HG03378 (cell line): ENCODE data around the gene TBC1D3G.
"Not testable (repeated sequence)": the region's sequence is repeated elsewhere in the genome, so short reads cannot be mapped to it uniquely, and the experiment has no call there.

Experiments used
- ATAC-seq: cut with Tn5 transposase; IDR thresholded peaks from one replicate; pipeline ENCODE4 v1.9.1; 2021; ENCODE audit warnings: mild to moderate bottlenecking, moderate library complexity; ENCODE audit not compliant: unreplicated experiment

Gene TBC1D3G

GRCh38 chr17:36323584-36323983, at the start of gene TBC1D3G:
Gene TBC1D3G (plus strand): TSS chr17:36323884. CDS start chr17:36325412, 1,528 bp downstream.
- ATAC-seq = not testable (repeated sequence)

DNA sequence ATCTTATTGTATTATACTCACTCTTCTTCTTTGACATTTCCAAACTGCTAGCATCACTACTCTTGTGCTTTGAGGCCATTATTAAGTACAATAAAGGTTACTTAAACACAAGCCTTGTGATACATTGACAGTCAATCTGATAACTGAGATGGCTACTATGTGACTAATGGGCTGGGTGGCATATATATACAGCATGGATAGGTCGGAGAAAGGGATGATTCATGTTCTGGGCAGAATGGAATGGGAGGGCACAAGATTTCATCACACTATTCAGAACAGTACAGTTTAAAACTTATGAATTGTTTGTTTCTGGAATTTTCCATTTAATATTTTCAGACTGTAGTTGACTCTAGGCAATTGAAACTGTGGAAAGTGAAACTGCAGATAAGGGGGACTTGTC, 40.4 kb upstream of the TBC1D3G start:
- ATAC-seq = not testable (repeated sequence)

GRCh38 chr17:36284219-36284618, 39.5 kb upstream of the TBC1D3G start:
- not testable (repeated sequence) for ATAC-seq

DNA sequence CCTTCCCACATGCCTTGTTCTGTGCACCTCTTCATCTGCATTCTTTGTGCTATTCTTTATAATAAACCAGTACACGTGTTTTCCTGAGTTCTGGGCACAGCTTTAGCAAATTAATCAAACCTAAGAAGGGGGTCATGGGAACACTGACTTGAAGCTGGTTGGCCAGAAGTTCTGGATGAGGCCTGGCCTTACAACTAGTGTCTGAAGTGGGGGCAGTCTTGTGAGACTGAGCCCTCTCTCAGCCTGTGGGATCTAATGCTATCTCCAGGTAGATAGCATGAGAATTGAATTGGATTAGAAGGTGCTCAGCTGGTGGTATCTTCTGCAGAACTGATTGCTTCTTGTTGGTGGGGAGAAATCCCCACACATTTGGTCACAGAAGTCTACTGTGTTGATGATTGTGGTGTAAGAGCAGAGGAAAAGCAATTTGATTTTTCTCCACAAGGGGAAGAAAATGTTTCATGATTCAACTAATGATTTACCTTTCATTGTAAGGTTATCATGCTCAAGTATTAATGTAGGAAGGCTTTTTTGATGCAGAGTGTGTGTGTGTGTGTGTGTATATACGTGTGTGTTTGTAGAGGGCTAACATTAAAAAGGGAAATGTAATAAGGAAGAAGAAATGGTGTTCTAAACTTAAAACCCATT, 33.6 kb upstream of the TBC1D3G start:
- not testable (repeated sequence) for ATAC-seq

GRCh38 chr17:36295161-36295560, 28.5 kb upstream of the TBC1D3G start:
- not testable (repeated sequence) for ATAC-seq

GRCh38 chr17:36315736-36316135, 7.9 kb upstream of the TBC1D3G start:
- not testable (repeated sequence) for ATAC-seq

DNA sequence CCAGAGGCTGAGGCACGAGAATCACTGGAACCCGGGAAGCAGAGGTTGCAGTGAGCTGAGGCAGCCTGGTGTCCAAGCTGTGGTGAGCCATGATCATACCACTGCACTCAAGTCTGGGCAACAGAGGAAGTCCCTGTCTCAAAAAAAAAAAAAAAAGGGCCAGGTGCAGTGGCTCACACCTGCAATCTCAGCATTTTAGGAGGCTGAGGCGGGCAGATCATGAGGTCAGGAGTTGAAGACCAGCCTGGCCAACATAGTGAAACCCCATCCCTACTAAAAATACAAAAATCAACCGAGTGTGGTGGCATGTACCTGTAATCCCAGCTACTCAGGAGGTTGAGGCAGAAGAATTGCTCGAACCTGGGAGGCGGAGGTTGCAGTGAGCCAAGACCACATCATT, 38.8 kb downstream of the TBC1D3G start:
- not testable (repeated sequence) for ATAC-seq

DNA sequence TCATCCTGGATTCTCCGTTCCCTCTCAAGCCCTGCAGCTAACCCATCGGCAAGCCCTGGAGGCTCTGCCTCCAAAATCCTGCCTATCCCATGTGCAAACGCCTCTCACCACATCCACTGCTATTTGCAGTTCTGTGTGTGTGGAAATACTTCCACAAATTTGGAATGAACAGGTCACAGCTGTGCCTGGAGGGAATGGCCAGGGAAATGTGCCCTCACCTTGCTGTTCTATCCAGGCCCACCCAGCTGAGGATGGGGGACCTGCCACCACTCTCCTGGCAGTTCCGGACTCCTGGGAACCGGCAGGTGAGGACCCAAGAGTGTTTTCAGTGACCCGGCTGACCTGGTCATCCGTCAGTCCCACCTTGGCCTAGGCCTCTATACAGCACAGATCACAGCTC, 52.3 kb downstream of the TBC1D3G start:
- ATAC-seq = not testable (repeated sequence)
